GM10266 (cell line): ENCODE results near the gene USP25.

Source experiments
- DNase-seq: peaks from one replicate; pipeline ENCODE4 v3.0.0; 2012; ENCODE audit errors: extremely low spot score
- TF ChIP-seq, protein P1 (sequence below): IDR thresholded peaks from 2 replicates; pipeline ENCODE4 v1.5.1; 2012; ENCODE audit warnings: mild to moderate bottlenecking, low read depth; ENCODE audit not compliant: control insufficient read depth, insufficient read depth; ENCODE audit errors: missing control alignments

The USP25 gene

GRCh38 chr21:15874615-15875014 is 144.8 kb downstream of the USP25 start:
- DNase-seq: no peak
- TF ChIP-seq, protein P1, sequence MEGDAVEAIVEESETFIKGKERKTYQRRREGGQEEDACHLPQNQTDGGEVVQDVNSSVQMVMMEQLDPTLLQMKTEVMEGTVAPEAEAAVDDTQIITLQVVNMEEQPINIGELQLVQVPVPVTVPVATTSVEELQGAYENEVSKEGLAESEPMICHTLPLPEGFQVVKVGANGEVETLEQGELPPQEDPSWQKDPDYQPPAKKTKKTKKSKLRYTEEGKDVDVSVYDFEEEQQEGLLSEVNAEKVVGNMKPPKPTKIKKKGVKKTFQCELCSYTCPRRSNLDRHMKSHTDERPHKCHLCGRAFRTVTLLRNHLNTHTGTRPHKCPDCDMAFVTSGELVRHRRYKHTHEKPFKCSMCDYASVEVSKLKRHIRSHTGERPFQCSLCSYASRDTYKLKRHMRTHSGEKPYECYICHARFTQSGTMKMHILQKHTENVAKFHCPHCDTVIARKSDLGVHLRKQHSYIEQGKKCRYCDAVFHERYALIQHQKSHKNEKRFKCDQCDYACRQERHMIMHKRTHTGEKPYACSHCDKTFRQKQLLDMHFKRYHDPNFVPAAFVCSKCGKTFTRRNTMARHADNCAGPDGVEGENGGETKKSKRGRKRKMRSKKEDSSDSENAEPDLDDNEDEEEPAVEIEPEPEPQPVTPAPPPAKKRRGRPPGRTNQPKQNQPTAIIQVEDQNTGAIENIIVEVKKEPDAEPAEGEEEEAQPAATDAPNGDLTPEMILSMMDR: no peak

DNA sequence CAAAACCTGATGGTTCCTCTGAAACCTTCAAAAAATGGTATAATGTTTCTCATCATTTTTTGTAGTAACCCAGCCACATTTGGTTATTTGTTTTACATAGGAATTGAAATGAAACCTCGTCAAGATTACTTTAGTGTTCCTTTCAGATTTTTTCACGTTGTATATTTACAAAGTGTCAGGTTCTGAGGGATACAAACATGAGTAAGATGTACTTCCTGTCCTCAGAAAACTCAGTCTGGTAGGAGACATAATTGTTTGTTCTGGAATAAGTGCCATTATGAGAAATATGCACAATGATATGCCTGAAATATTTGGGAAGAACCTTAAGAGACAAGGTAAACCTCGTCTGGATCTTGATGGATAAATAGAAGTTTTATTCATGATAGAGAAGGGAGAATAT is 145.5 kb downstream of the USP25 start:
- DNase-seq: no peak
- TF ChIP-seq, protein P1: no peak

DNA sequence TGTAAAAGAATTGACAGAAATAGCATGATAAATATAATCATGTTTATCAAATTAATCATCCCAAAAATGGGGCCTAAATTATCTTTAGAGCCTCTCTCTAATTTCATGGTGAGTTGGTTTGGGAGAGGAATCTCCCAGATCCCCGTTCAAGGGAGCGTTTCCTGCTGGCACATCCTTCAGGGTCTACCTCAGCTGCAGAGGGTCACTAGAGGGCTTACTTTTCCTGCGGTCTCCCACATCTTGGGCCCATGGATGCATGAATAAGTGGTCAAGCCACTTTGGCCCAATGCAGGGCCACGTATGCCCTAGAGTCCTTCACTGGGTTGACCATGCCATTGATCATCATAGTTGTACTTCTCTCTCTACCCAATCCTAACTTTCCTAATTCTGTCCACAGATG is 164.1 kb downstream of the USP25 start:
- DNase-seq: no peak
- TF ChIP-seq, protein P1: no peak

GRCh38 chr21:15894596-15894995 is 164.8 kb downstream of the USP25 start:
- TF ChIP-seq, protein P1: no peak
- no peak for DNase-seq

DNA sequence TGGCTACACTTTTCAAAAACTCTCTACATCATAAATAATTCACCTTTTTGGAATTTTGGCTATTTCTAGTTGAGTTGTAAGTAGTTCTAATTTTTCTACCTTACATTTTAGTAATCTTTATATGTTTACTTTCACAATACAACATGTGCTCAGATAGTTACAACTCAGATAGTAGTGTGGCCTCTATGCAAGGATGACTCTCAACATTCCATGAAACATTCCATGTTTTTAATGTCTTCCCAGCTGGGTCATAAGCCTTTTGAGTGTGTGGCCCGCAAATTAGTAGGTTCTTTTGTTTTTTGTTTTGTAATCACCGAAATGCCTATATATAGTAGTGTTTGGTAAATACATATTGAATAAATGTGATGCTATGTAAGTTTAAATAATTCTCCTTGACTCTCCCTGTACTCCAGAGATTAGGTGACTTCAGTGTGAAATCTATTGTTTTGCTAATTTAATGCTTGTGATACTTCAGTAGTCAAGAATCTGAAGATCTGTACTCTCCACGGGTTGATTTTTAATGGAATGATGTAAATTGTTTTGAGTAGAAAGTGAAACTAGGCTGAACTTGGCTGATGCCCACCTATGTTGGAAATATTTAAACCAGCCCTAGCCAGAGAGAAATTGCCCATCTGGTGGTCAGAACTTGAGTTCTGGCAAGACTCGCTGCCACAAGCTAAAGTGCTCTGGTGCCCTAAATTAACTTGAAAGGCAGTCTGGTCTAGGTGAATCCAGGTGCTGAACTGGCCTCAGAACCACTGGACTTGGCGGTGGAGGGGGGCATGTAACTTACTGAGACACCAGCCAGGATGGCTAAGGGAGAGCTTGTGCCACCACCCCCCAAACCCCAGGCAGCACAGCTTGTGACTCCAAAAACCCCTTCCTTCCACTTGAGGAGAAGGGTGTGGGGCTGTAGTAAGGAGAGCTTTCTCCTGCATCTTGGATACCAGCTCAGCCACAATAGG is 165.6 kb downstream of the USP25 start:
- DNase-seq: no peak
- TF ChIP-seq, protein P1: no peak

DNA sequence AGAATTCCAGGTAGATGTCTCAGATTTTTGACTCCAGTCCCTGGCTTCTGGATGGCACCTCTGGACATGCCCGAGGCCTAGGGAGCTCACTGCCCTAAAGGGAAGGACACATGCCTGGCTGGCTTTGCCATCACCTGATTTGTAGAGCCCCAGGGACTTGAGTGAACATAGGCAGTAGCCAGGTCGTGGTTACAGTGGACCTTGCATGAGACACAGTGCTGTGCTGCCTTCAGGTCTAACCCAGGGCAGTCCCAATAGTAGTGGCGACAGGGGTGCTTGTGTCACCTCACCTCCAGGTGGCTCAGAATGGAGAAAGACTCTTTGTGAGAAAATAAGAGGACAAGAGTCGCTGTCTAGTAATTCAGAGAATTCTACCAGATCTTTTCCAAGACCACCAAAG is 166.7 kb downstream of the USP25 start:
- DNase-seq: no peak
- TF ChIP-seq, protein P1: no peak

- no peak for DNase-seq
- TF ChIP-seq, protein P1: no peak
These were observed 174.6 kb downstream of the USP25 start for GRCh38 chr21:15904389-15904788.
